Activated T-cell treated with anti-CD3 and anti-CD28 coated beads, Interleukin-2, amount 50 U/mL, for 4 hours (primary cell): ENCODE data around the gene COL4A5. TPM values are rescaled to one million over a fixed set of nuclear protein-coding genes. Genes with fewer than 3 reads are reported as not detected.
"Not testable (repeated sequence)": the region's sequence is repeated elsewhere in the genome, so short reads cannot be mapped to it uniquely, and the experiment has no call there.

Source experiments
- ATAC-seq, 2 donors: fragments of 200-7000 bp; cut with Tn5 transposase; one replicate each; pipeline ENCODE4 v1.10.0; 2021
- DNase-seq: peaks from one replicate; pipeline ENCODE4 v3.0.0-alpha.2; 2020
- H3K27me3 Mint-ChIP-seq: one replicate; pipeline ENCODE4 v1.8.0; 2021; ENCODE audit warnings: low read depth, mixed read lengths
- H3K36me3 Mint-ChIP-seq: one replicate; pipeline ENCODE4 v1.8.0; 2022; ENCODE audit warnings: mixed read lengths; ENCODE audit not compliant: insufficient read depth
- H3K4me1 Mint-ChIP-seq: one replicate; pipeline ENCODE4 v1.8.0; 2021; ENCODE audit warnings: low read depth, mixed read lengths
- H3K4me3 Mint-ChIP-seq: one replicate; pipeline ENCODE4 v1.8.0; 2021; ENCODE audit warnings: mild to moderate bottlenecking, moderate library complexity, mixed read lengths
- H3K9me3 Mint-ChIP-seq: one replicate; pipeline ENCODE4 v1.8.0; 2021; ENCODE audit warnings: mixed read lengths
- total RNA-seq, 3 donors: library from RNA; stranded (reverse); gene quantifications; one replicate each; pipeline ENCODE4 v1.2.1, GENCODE V29; 2021

The COL4A5 gene
- total RNA-seq = under 1 TPM; 0.08 to 0.42 (median 0.33) TPM

DNA sequence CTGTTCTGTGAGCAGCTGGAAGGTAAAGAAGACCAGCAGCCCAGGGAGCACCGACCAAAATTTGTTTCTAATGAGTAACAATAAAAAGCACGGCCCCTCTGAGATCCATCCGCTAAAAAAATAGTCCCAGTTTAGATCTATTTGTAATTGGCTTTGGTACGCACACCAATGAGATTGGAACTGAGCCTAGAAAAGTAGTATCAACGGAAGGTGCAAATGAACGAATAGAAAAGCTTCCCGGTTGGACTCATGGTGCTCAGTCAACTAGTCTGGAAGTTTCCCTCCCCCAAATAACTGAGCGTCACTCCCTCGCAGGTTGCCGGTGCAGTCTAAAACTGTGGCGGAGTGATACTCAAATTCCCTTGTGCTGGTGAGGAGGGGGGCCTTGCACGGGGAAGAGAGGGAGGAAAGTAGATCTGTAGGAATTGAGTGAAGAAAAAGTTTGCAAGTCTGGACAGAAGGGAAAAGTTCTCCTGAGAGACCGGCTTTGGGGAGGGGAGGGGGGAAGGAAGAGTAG is at the start of gene COL4A5:
COL4A5 (plus strand) TSS at position 413 of the 517 bp plus-strand sequence. CDS start 288 bp downstream, outside the sequence.
- DNase-seq = no peak
- no peak for ATAC-seq
- peak within 1 kb of the TSS; percentile 49 for H3K4me3 Mint-ChIP-seq
- no peaks in the 10 kb centered on the region for H3K36me3 Mint-ChIP-seq
- H3K4me1 Mint-ChIP-seq = peaks cover 13% of the 10 kb centered on the region
- peaks cover 26% of the 10 kb centered on the region for H3K27me3 Mint-ChIP-seq
- H3K9me3 Mint-ChIP-seq = no peaks in the 10 kb centered on the region

- H3K4me3 Mint-ChIP-seq, H3K9me3 Mint-ChIP-seq, H3K36me3 Mint-ChIP-seq, H3K4me1 Mint-ChIP-seq, H3K27me3 Mint-ChIP-seq, ATAC-seq, DNase-seq: not testable (repeated sequence)
Measured at GRCh38 chrX:108390976-108391717, 48.5 kb upstream of the COL4A5 start.

GRCh38 chrX:108396188-108396891 is 43.3 kb upstream of the COL4A5 start:
- no peaks in the 10 kb centered on the region for H3K27me3 Mint-ChIP-seq
- no peak overlapping the region for H3K4me3 Mint-ChIP-seq
- no peaks in the 10 kb centered on the region for H3K36me3 Mint-ChIP-seq
- ATAC-seq (no peak), DNase-seq (no peak)
- H3K4me1 Mint-ChIP-seq = no peaks in the 10 kb centered on the region
- H3K9me3 Mint-ChIP-seq = no peaks in the 10 kb centered on the region

DNA sequence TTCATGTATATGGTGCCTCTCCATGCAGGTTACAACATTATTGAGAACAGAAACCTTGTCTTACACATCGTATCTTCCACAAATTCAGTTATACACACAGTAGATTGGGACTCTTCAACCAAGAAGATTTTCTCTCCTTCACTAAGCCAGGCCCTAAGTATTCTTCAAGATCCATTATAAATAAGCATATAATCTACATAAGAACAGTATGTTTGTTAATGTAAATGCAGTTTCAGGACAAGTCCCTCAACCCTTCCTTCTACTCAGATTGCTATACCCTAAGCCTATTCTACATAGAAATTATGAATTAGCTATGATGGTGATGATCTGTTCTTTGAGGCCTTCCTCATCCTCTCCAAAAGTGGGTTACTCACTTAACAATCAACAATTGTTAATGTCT is 42.7 kb upstream of the COL4A5 start:
- H3K36me3 Mint-ChIP-seq = no peaks in the 10 kb centered on the region
- ATAC-seq (no peak), DNase-seq (no peak)
- no peaks in the 10 kb centered on the region for H3K4me1 Mint-ChIP-seq
- H3K27me3 Mint-ChIP-seq = no peaks in the 10 kb centered on the region
- no peaks in the 10 kb centered on the region for H3K9me3 Mint-ChIP-seq
- H3K4me3 Mint-ChIP-seq = no peak overlapping the region

GRCh38 chrX:108397627-108398391 is 41.8 kb upstream of the COL4A5 start:
- no peaks in the 10 kb centered on the region for H3K36me3 Mint-ChIP-seq
- H3K4me3 Mint-ChIP-seq = no peak overlapping the region
- no peaks in the 10 kb centered on the region for H3K27me3 Mint-ChIP-seq
- no peaks in the 10 kb centered on the region for H3K9me3 Mint-ChIP-seq
- ATAC-seq (no peak), DNase-seq (no peak)
- H3K4me1 Mint-ChIP-seq = no peaks in the 10 kb centered on the region

GRCh38 chrX:108399418-108400165 is 40.0 kb upstream of the COL4A5 start:
- Mint-ChIP-seq H3K36me3 (no peaks in the 10 kb centered on the region), H3K27me3 (no peaks in the 10 kb centered on the region), H3K9me3 (no peaks in the 10 kb centered on the region), H3K4me1 (no peaks in the 10 kb centered on the region), H3K4me3 (no peak overlapping the region)
- DNase-seq (no peak), ATAC-seq (no peak)

GRCh38 chrX:108412783-108413182 is 26.9 kb upstream of the COL4A5 start:
- Mint-ChIP-seq H3K9me3 (no peaks in the 10 kb centered on the region), H3K27me3 (no peaks in the 10 kb centered on the region), H3K4me3 (no peak overlapping the region), H3K4me1 (no peaks in the 10 kb centered on the region), H3K36me3 (no peaks in the 10 kb centered on the region)
- ATAC-seq (no peak), DNase-seq (no peak)

GRCh38 chrX:108415146-108415545 is 24.5 kb upstream of the COL4A5 start:
- no peaks in the 10 kb centered on the region for H3K9me3 Mint-ChIP-seq
- H3K4me3 Mint-ChIP-seq = no peak overlapping the region
- H3K36me3 Mint-ChIP-seq = no peaks in the 10 kb centered on the region
- no peak for DNase-seq
- no peak for ATAC-seq
- H3K27me3 Mint-ChIP-seq = no peaks in the 10 kb centered on the region
- no peaks in the 10 kb centered on the region for H3K4me1 Mint-ChIP-seq

DNA sequence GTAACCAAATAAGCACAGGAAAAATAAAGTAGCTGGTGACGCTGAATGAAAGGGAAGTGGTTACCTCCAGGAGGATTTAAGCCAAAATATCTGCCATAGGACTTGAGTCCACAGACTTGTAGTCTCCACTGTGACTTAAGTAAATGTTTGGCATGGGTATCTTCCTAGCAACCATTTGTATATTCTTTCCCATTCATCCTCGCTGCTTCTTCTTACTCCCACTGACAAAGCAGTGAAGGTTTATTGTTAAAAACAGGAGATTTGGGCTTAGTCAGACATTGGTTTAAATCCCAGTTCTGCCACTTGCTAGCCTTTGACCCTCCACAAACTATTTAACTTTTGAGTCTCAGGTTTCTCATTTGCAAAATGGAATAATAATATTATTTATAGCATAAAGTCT is 23.7 kb upstream of the COL4A5 start:
- H3K36me3 Mint-ChIP-seq = no peaks in the 10 kb centered on the region
- no peaks in the 10 kb centered on the region for H3K4me1 Mint-ChIP-seq
- ATAC-seq (no peak), DNase-seq (no peak)
- H3K4me3 Mint-ChIP-seq = no peak overlapping the region
- no peaks in the 10 kb centered on the region for H3K27me3 Mint-ChIP-seq
- H3K9me3 Mint-ChIP-seq = no peaks in the 10 kb centered on the region

- no peaks in the 10 kb centered on the region for H3K9me3 Mint-ChIP-seq
- no peak overlapping the region for H3K4me3 Mint-ChIP-seq
- DNase-seq = no peak
- H3K27me3 Mint-ChIP-seq = no peaks in the 10 kb centered on the region
- H3K4me1 Mint-ChIP-seq = no peaks in the 10 kb centered on the region
- ATAC-seq = no peak
- no peaks in the 10 kb centered on the region for H3K36me3 Mint-ChIP-seq
Measured at GRCh38 chrX:108417257-108417656, 22.4 kb upstream of the COL4A5 start.

DNA sequence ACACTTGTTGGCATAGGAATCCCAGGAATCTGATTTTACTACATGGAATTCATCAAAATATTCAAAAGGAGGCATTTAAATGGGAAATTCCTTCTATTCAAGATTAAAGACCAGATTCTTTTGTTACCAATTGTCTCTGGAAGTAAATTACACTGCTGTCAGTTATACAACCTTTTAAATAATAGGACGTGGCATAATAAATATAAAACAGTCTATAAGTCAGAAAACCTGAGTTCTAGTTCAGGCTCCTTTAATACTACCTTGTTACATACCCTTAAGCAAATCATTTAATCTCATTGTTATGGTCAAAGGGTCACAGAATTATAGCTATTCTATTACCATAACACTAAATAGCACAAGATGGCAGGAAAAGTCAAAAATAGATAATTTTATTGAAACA is 20.2 kb upstream of the COL4A5 start:
- Mint-ChIP-seq H3K27me3 (no peaks in the 10 kb centered on the region), H3K36me3 (no peaks in the 10 kb centered on the region), H3K4me1 (no peaks in the 10 kb centered on the region), H3K9me3 (no peaks in the 10 kb centered on the region), H3K4me3 (no peak overlapping the region)
- DNase-seq (no peak), ATAC-seq (no peak)

DNA sequence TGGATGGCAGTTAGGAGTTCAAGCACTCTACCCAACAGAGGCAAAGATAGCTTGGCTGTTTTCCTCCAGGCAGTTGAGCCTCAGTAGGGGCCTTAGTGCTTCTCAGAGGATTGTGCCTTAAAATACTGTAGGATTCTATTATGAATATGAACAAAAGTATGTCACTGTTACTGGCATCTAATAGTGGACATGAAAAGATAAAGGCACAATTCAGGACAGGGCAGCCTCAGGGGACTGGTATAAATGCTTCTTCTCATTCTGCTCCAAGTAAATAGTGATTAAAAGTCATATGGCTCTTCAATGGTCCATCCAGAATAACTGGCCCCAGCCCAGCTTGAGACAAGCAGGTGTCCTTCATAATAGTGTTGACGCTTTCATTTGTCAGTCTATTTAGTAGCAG is 19.2 kb upstream of the COL4A5 start:
- ATAC-seq = no peak
- no peak for DNase-seq

GRCh38 chrX:108426262-108426661 is 13.4 kb upstream of the COL4A5 start:
- DNase-seq (no peak), ATAC-seq (no peak)
- no peaks in the 10 kb centered on the region for H3K27me3 Mint-ChIP-seq
- H3K36me3 Mint-ChIP-seq = no peaks in the 10 kb centered on the region
- H3K4me3 Mint-ChIP-seq = no peak overlapping the region
- H3K9me3 Mint-ChIP-seq = no peaks in the 10 kb centered on the region
- H3K4me1 Mint-ChIP-seq = no peaks in the 10 kb centered on the region

More for the DNA sequence above, 19.2 kb upstream of the COL4A5 start:
- Mint-ChIP-seq H3K4me3 (no peak overlapping the region), H3K4me1 (no peaks in the 10 kb centered on the region), H3K36me3 (no peaks in the 10 kb centered on the region), H3K27me3 (no peaks in the 10 kb centered on the region), H3K9me3 (no peaks in the 10 kb centered on the region)

- Mint-ChIP-seq H3K4me1 (peaks cover 7% of the 10 kb centered on the region), H3K9me3 (no peaks in the 10 kb centered on the region), H3K36me3 (no peaks in the 10 kb centered on the region), H3K4me3 (no peak overlapping the region), H3K27me3 (peaks cover 20% of the 10 kb centered on the region)
- ATAC-seq (no peak), DNase-seq (no peak)
Measured at GRCh38 chrX:108435261-108435660, 4.4 kb upstream of the COL4A5 start.
